PFSK-1 (cell line): ENCODE data around the gene NFIA.
A peak's percentile ranks its signal among the peaks of the same experiment; 100 is the strongest.

Experiments used
- POLR2AphosphoS5 ChIP-seq: IDR thresholded peaks from 2 replicates; pipeline ENCODE4 v1.6.1; 2012; ENCODE audit warnings: low read depth, mild to moderate bottlenecking, control low read depth, low read length, moderate library complexity
- SIN3A ChIP-seq: IDR thresholded peaks from 2 replicates; pipeline ENCODE4 v1.6.1; 2012; ENCODE audit warnings: mild to moderate bottlenecking, low read length, moderate library complexity, borderline replicate concordance; ENCODE audit not compliant: insufficient read depth
- TAF1 ChIP-seq: IDR thresholded peaks from 2 replicates; pipeline ENCODE4 v1.6.1; 2012; ENCODE audit warnings: low read length, control low read depth, borderline replicate concordance; ENCODE audit not compliant: insufficient read depth

DNA sequence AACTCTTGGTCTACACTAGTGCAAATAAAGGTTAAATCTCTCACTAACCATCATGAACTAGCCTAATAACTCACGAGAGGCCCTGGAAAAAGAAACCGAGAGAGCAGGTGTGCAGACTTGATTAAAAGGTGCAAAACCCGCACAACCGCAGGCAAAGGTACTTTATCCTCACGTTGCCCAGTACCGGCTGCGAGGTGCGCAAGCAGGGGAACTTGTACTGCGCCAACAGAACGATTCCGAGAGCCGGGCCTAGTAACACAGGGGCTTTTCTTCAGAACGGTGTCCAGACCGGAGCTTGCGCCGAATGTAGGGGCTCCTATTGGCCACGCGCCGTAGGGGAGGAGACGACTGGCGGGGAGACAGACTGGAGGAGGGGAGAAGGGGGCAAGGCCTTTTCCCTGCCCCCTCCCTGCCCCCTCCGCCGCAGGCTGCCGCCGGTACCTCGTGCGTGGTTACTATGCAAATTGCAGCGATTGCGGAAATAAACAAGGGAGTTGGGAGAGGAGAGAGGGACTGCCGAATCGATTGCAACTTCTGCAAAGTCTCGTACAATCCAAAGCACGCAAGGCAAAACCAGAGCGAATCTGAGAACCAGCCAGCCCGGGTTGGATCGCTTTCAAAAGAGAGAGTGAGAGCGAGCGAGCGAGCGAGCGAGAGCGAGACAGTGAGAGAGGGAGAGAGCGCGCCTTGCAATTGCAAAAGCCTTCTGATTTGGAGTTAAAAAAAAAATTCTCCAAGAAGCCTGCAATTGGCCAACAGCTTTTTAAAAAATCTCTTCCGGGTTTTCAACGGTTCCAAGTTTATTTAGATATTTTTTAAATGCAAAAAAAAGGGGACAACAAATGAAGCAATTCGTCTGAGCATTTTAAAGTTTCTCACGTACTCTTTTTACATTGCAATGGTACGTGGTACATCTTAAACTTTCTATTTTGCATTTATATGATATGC lies 5.4 kb upstream of the NFIA start:
- TF ChIP-seq TAF1 (peak; percentile 10; the same call in 1 of the 2 replicates), POLR2AphosphoS5 (peak; percentile 73), SIN3A (peak; percentile 85)
